Fibroblast of lung (primary cell): ENCODE data around the gene FAM168B.

ENCODE experiments used
- CTCF ChIP-seq, 2 donors: IDR thresholded peaks in 1 of 2; conservative IDR thresholded peaks in 1 of 2; 1 replicate in 1 of 2; 2 replicates in 1 of 2; pipeline ENCODE4 v1.5.1; 2011 to 2012; ENCODE audit warnings: low read length in 2 of 2, control low read depth in 1 of 2, inconsistent platforms in 1 of 2, low read depth in 1 of 2, mild to moderate bottlenecking in 1 of 2
- EZH2 ChIP-seq: IDR thresholded peaks from 2 replicates; pipeline ENCODE4 v1.5.1; 2012; ENCODE audit warnings: low read length, control low read depth, mild to moderate bottlenecking; ENCODE audit errors: missing control alignments

- TF ChIP-seq CTCF (conservative IDR thresholded peaks at IDR 0.05 in 1 of 2, IDR thresholded peaks at IDR 0.05 in 1 of 2; ENCODE audit: low read depth in 1 of 2, low read length in 2 of 2): no peak
- no peak for TF ChIP-seq EZH2
Observed at GRCh38 chr2:131121464-131121863, 28.2 kb upstream of the FAM168B start.
